HG02610 (cell line): ENCODE data around the gene NT5C1A.
A peak's percentile ranks its signal among the peaks of the same experiment; 100 is the strongest.

ENCODE experiments used
- ATAC-seq: cut with Tn5 transposase; IDR thresholded peaks from one replicate; pipeline ENCODE4 v1.9.1; 2021; ENCODE audit warnings: mild to moderate bottlenecking, moderate library complexity; ENCODE audit not compliant: unreplicated experiment

The NT5C1A gene

GRCh38 chr1:39663559-39663958 is 8.3 kb downstream of the NT5C1A start:
- ATAC-seq = no peak

- ATAC-seq = no peak
These were observed 9.0 kb downstream of the NT5C1A start for GRCh38 chr1:39662861-39663260.

GRCh38 chr1:39659538-39659937 is 12.4 kb downstream of the NT5C1A start:
- ATAC-seq = no peak

- ATAC-seq = no peak
These were observed 12.8 kb downstream of the NT5C1A start for GRCh38 chr1:39659110-39659509.

GRCh38 chr1:39657923-39658485 is 13.9 kb downstream of the NT5C1A start:
- ATAC-seq = peak; percentile 49

- no peak for ATAC-seq
These were observed 14.5 kb downstream of the NT5C1A start for GRCh38 chr1:39657402-39657801.

GRCh38 chr1:39656391-39656790 is 15.5 kb downstream of the NT5C1A start:
- no peak for ATAC-seq

GRCh38 chr1:39655578-39656268 is 16.2 kb downstream of the NT5C1A start:
- no peak for ATAC-seq

- ATAC-seq = no peak
These were observed 17.6 kb downstream of the NT5C1A start for GRCh38 chr1:39654291-39654690.

GRCh38 chr1:39653546-39654031 is 18.3 kb downstream of the NT5C1A start:
- ATAC-seq = no peak

GRCh38 chr1:39652554-39652953 is 19.4 kb downstream of the NT5C1A start:
- ATAC-seq = no peak

GRCh38 chr1:39652105-39652504 is 19.8 kb downstream of the NT5C1A start:
- no peak for ATAC-seq

- ATAC-seq = no peak
These were observed 21.5 kb downstream of the NT5C1A start for GRCh38 chr1:39650431-39650830.

GRCh38 chr1:39649636-39650185 is 22.2 kb downstream of the NT5C1A start:
- ATAC-seq = no peak

- ATAC-seq = no peak
These were observed 23.4 kb downstream of the NT5C1A start for GRCh38 chr1:39648496-39648895.

- ATAC-seq = no peak
These were observed 24.7 kb downstream of the NT5C1A start for GRCh38 chr1:39647247-39647646.

- no peak for ATAC-seq
These were observed 25.4 kb downstream of the NT5C1A start for GRCh38 chr1:39646232-39647081.

- ATAC-seq = no peak
These were observed 26.4 kb downstream of the NT5C1A start for GRCh38 chr1:39645411-39646043.

- ATAC-seq = no peak
These were observed 28.2 kb downstream of the NT5C1A start for GRCh38 chr1:39643705-39644104.

- no peak for ATAC-seq
These were observed 29.1 kb downstream of the NT5C1A start for GRCh38 chr1:39642796-39643195.

- ATAC-seq = no peak
These were observed 31.0 kb downstream of the NT5C1A start for GRCh38 chr1:39640861-39641260.
